Hepatocyte (in vitro differentiated cells): ENCODE data around the gene CELA2B.

Experiments used
- EZH2 ChIP-seq: fragments of 200-600 bp; sonication (generic); IDR thresholded peaks from 2 replicates; pipeline ENCODE4 v1.6.1; 2016; ENCODE audit warnings: antibody characterized with exemption, mild to moderate bottlenecking, borderline replicate concordance
- EZH2phosphoT487 ChIP-seq: fragments of 200-600 bp; sonication (generic); IDR thresholded peaks from one replicate; pipeline ENCODE4 v1.6.1; 2018; ENCODE audit warnings: antibody characterized with exemption, mild to moderate bottlenecking, low read depth, moderate library complexity; ENCODE audit not compliant: unreplicated experiment, severe bottlenecking
- TF ChIP-seq, protein P1 (sequence below): fragments of 200-600 bp; sonication (generic); IDR thresholded peaks from 2 replicates; pipeline ENCODE4 v1.5.1; 2016; ENCODE audit warnings: antibody characterized with exemption, mild to moderate bottlenecking; ENCODE audit not compliant: poor library complexity

DNA sequence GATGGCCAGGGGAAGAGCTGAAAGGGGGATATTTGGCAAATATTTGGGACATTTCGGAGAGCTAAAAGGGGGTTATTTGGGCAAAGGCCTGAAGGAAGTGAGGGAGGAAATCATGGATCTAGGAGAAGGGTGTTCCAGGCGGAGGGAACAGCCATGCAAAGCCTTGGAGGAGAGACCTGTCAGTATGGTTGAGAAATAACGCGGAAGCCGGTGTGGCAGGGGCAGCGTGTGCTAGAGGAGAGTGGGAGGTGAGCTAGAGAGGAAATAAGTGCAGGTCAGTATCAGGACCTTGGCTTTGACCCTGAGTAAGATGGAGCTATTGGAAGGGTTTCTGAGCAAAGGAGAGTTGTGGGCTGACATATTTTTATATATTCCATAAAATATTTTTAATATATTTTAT lies 34.7 kb upstream of the CELA2B start:
- TF ChIP-seq, protein P1, sequence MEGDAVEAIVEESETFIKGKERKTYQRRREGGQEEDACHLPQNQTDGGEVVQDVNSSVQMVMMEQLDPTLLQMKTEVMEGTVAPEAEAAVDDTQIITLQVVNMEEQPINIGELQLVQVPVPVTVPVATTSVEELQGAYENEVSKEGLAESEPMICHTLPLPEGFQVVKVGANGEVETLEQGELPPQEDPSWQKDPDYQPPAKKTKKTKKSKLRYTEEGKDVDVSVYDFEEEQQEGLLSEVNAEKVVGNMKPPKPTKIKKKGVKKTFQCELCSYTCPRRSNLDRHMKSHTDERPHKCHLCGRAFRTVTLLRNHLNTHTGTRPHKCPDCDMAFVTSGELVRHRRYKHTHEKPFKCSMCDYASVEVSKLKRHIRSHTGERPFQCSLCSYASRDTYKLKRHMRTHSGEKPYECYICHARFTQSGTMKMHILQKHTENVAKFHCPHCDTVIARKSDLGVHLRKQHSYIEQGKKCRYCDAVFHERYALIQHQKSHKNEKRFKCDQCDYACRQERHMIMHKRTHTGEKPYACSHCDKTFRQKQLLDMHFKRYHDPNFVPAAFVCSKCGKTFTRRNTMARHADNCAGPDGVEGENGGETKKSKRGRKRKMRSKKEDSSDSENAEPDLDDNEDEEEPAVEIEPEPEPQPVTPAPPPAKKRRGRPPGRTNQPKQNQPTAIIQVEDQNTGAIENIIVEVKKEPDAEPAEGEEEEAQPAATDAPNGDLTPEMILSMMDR = no peak
- TF ChIP-seq EZH2 = no peak
- no peak for TF ChIP-seq EZH2phosphoT487
